GM21423 (cell line): ENCODE data around the gene CACNA2D3.
"Not testable (repeated sequence)": the region's sequence is repeated elsewhere in the genome, so short reads cannot be mapped to it uniquely, and the experiment has no call there.

Experiments
- ATAC-seq: cut with Tn5 transposase; IDR thresholded peaks from one replicate; pipeline ENCODE4 v1.9.1; 2021; ENCODE audit warnings: mild to moderate bottlenecking, moderate library complexity; ENCODE audit not compliant: unreplicated experiment

Gene CACNA2D3

GRCh38 chr3:54968546-54969172 is 846.3 kb downstream of the CACNA2D3 start:
- ATAC-seq: no peak

- ATAC-seq: no peak
Observed at GRCh38 chr3:54969652-54970051, 847.3 kb downstream of the CACNA2D3 start.

- no peak for ATAC-seq
Observed at GRCh38 chr3:54970895-54971294, 848.5 kb downstream of the CACNA2D3 start.

GRCh38 chr3:54977439-54977838 is 855.1 kb downstream of the CACNA2D3 start:
- no peak for ATAC-seq

- ATAC-seq: not testable (repeated sequence)
Observed at GRCh38 chr3:54977946-54978345, 855.6 kb downstream of the CACNA2D3 start.

GRCh38 chr3:54982807-54983206 is 860.5 kb downstream of the CACNA2D3 start:
- no peak for ATAC-seq

GRCh38 chr3:54983266-54984099 is 861.1 kb downstream of the CACNA2D3 start:
- no peak for ATAC-seq

GRCh38 chr3:54985856-54986255 is 863.5 kb downstream of the CACNA2D3 start:
- ATAC-seq: no peak

GRCh38 chr3:54986294-54986693 is 863.9 kb downstream of the CACNA2D3 start:
- no peak for ATAC-seq

- ATAC-seq: no peak
Observed at GRCh38 chr3:54987719-54988118, 865.4 kb downstream of the CACNA2D3 start.

GRCh38 chr3:54988302-54988837 is 866.0 kb downstream of the CACNA2D3 start:
- ATAC-seq: no peak

- no peak for ATAC-seq
Observed at GRCh38 chr3:54988838-54989630, 866.7 kb downstream of the CACNA2D3 start.

GRCh38 chr3:54994111-54994513 is 871.8 kb downstream of the CACNA2D3 start:
- no peak for ATAC-seq

- ATAC-seq: no peak
Observed at GRCh38 chr3:54999159-54999558, 876.8 kb downstream of the CACNA2D3 start.

- ATAC-seq: no peak
Observed at GRCh38 chr3:54999811-55000210, 877.5 kb downstream of the CACNA2D3 start.

GRCh38 chr3:55000546-55000945 is 878.2 kb downstream of the CACNA2D3 start:
- no peak for ATAC-seq

GRCh38 chr3:55000953-55001352 is 878.6 kb downstream of the CACNA2D3 start:
- no peak for ATAC-seq

- no peak for ATAC-seq
Observed at GRCh38 chr3:55002416-55002930, 880.1 kb downstream of the CACNA2D3 start.

GRCh38 chr3:55006244-55006676 is 883.9 kb downstream of the CACNA2D3 start:
- ATAC-seq: no peak

- no peak for ATAC-seq
Observed at GRCh38 chr3:55007971-55008370, 885.6 kb downstream of the CACNA2D3 start.

- ATAC-seq: no peak
Observed at GRCh38 chr3:55009372-55009771, 887.0 kb downstream of the CACNA2D3 start.
